HG03060 (cell line): ENCODE results near the gene SLC39A11.

Experiments used
- ATAC-seq: cut with Tn5 transposase; IDR thresholded peaks from one replicate; pipeline ENCODE4 v1.9.1; 2021; ENCODE audit warnings: low read depth, moderate number of reproducible peaks; ENCODE audit not compliant: unreplicated experiment

The SLC39A11 gene

GRCh38 chr17:72887322-72887721 is 205.2 kb downstream of the SLC39A11 start:
- ATAC-seq, result no peak

- ATAC-seq, result no peak
Observed at GRCh38 chr17:72886622-72887021, 205.9 kb downstream of the SLC39A11 start.

GRCh38 chr17:72884066-72884465 is 208.4 kb downstream of the SLC39A11 start:
- no peak for ATAC-seq

GRCh38 chr17:72883351-72883750 is 209.1 kb downstream of the SLC39A11 start:
- no peak for ATAC-seq

GRCh38 chr17:72882426-72882825 is 210.1 kb downstream of the SLC39A11 start:
- ATAC-seq, result no peak

GRCh38 chr17:72879877-72880276 is 212.6 kb downstream of the SLC39A11 start:
- no peak for ATAC-seq

GRCh38 chr17:72878975-72879660 is 213.4 kb downstream of the SLC39A11 start:
- no peak for ATAC-seq

GRCh38 chr17:72877348-72877747 is 215.1 kb downstream of the SLC39A11 start:
- ATAC-seq, result no peak

GRCh38 chr17:72876413-72876812 is 216.1 kb downstream of the SLC39A11 start:
- no peak for ATAC-seq

GRCh38 chr17:72875361-72875760 is 217.1 kb downstream of the SLC39A11 start:
- no peak for ATAC-seq

GRCh38 chr17:72872396-72872795 is 220.1 kb downstream of the SLC39A11 start:
- ATAC-seq, result no peak

- ATAC-seq, result no peak
Observed at GRCh38 chr17:72870367-72870985, 222.0 kb downstream of the SLC39A11 start.

- no peak for ATAC-seq
Observed at GRCh38 chr17:72869630-72870029, 222.9 kb downstream of the SLC39A11 start.

- ATAC-seq, result no peak
Observed at GRCh38 chr17:72865954-72866353, 226.5 kb downstream of the SLC39A11 start.

- no peak for ATAC-seq
Observed at GRCh38 chr17:72863526-72864211, 228.8 kb downstream of the SLC39A11 start.

GRCh38 chr17:72862276-72862999 is 230.1 kb downstream of the SLC39A11 start:
- ATAC-seq, result no peak

GRCh38 chr17:72861811-72862210 is 230.7 kb downstream of the SLC39A11 start:
- no peak for ATAC-seq

GRCh38 chr17:72860778-72861177 is 231.7 kb downstream of the SLC39A11 start:
- no peak for ATAC-seq

GRCh38 chr17:72858826-72859495 is 233.5 kb downstream of the SLC39A11 start:
- ATAC-seq, result no peak
